GM12891 (cell line): ENCODE results near the gene PDGFA.

Source experiments
- PAX5 ChIP-seq: IDR thresholded peaks from 2 replicates; pipeline ENCODE4 v1.6.1; 2011; ENCODE audit warnings: low read length, moderate library complexity, mild to moderate bottlenecking; ENCODE audit not compliant: insufficient read depth, severe bottlenecking
- POLR2A ChIP-seq: IDR thresholded peaks from 2 replicates; pipeline ENCODE4 v1.6.1; 2011; ENCODE audit warnings: low read depth, low read length, control low read depth
- POLR2AphosphoS5 ChIP-seq: IDR thresholded peaks from 2 replicates; pipeline ENCODE4 v1.6.1; 2011; ENCODE audit warnings: low read depth, low read length, control low read depth
- TAF1 ChIP-seq: IDR thresholded peaks from 2 replicates; pipeline ENCODE4 v1.6.1; 2011; ENCODE audit warnings: low read depth, low read length, control low read depth

DNA sequence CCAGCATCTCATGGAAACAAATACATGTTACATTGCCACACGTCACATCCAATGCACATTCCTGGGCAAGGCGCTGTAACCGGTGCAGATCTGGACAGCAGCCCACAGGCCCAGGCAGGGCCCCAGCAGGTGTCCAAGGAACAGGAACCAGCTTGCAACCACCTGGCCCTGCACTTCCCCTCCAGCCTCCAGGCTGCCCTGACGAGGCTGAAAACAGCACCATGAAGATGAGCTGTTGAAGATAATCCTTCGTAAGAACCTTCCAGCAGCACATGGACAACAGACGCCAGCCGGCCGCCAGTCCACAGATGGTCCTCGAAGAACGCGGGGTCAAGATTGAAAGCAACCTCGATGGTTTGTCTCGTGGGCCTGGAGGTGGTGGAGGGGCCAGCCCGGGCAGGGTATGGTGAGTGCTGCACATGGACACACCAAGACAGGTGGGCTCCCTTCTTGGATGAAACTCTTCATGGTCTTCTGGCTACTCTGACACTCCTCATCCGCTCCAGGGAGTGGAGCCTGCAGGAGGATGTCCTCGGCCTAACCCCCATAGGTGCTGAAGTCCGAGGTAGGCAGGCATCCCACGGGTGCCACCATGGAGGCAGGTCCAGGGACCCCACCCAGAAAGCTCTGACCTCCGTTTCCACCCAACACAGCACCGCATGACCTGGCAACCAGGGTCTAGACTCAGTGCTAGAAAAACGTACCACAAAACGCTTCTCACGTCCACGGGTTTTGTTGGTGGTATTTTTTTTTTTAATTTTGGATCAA lies 22.9 kb downstream of the PDGFA start:
- TF ChIP-seq POLR2A (no peak), POLR2AphosphoS5 (no peak), TAF1 (no peak), PAX5 (no peak)
